HepG2 (cell line): Measurements from ENCODE around the gene CFL1. TPM values are rescaled to one million over a fixed set of nuclear protein-coding genes. Genes with fewer than 3 reads are reported as not detected.

ENCODE experiments used
- ARID5B ChIP-seq: IDR thresholded peaks from 2 replicates; pipeline ENCODE4 v1.4.0; 2020; ENCODE audit warnings: mild to moderate bottlenecking, missing genetic modification reagents
- CENPX ChIP-seq: sonication (generic); formaldehyde crosslinking; IDR thresholded peaks from 2 replicates; pipeline ENCODE4 v1.9.0; 2021; ENCODE audit warnings: mild to moderate bottlenecking, missing genetic modification reagents, moderate library complexity
- HNRNPL ChIP-seq: fragments of 200-400 bp; formaldehyde crosslinking; IDR thresholded peaks from 2 replicates; pipeline ENCODE4 v1.6.1; 2017; ENCODE audit warnings: mild to moderate bottlenecking, low read depth, low read length
- HOXD1 ChIP-seq: sonication (generic); formaldehyde crosslinking; IDR thresholded peaks from 2 replicates; pipeline ENCODE4 v1.5.0; 2020; ENCODE audit warnings: missing genetic modification reagents
- KLF9 ChIP-seq: IDR thresholded peaks from 2 replicates; pipeline ENCODE4 v1.6.1; 2016; ENCODE audit warnings: low read depth
- MTERF4 ChIP-seq: sonication (generic); formaldehyde crosslinking; IDR thresholded peaks from 2 replicates; pipeline ENCODE4 v1.8.0; 2023; ENCODE audit warnings: mild to moderate bottlenecking, missing genetic modification reagents
- NR2C2 ChIP-seq: sonication (generic); formaldehyde crosslinking; IDR thresholded peaks from 2 replicates; pipeline ENCODE4 v1.4.0; 2020; ENCODE audit warnings: missing genetic modification reagents, mild to moderate bottlenecking, moderate library complexity, borderline replicate concordance
- RBM22 ChIP-seq: fragments of 200-400 bp; formaldehyde crosslinking; optimal IDR thresholded peaks from 2 replicates; pipeline ENCODE3; 2017; ENCODE audit warnings: mild to moderate bottlenecking, low read length, moderate library complexity
- RCOR2 ChIP-seq: IDR thresholded peaks from 2 replicates; pipeline ENCODE4 v1.6.1; 2016; ENCODE audit warnings: missing biosample characterization, missing genetic modification reagents
- RNF219 ChIP-seq: sonication (generic); formaldehyde crosslinking; IDR thresholded peaks from 2 replicates; pipeline ENCODE4 v1.5.0; 2020; ENCODE audit warnings: mild to moderate bottlenecking, missing genetic modification reagents
- SP4 ChIP-seq: sonication (generic); formaldehyde crosslinking; IDR thresholded peaks from 2 replicates; pipeline ENCODE4 v1.8.1; 2023; ENCODE audit warnings: mild to moderate bottlenecking, missing genetic modification reagents
- ZBTB1 ChIP-seq: sonication (generic); formaldehyde crosslinking; IDR thresholded peaks from 2 replicates; pipeline ENCODE4 v1.4.0; 2020; ENCODE audit warnings: missing genetic modification reagents, borderline replicate concordance
- ZFYVE20 ChIP-seq: sonication (generic); formaldehyde crosslinking; IDR thresholded peaks from 2 replicates; pipeline ENCODE4 v1.8.0; 2023; ENCODE audit warnings: low read depth, mild to moderate bottlenecking, moderate library complexity, missing genetic modification reagents, borderline replicate concordance
- ZHX2 ChIP-seq, 2 experiments: sonication (generic) in 1 of 2; formaldehyde crosslinking in 1 of 2; IDR thresholded peaks; 2 replicates each; pipeline versions ENCODE4 v1.6.1 to v1.9.0; 2014 to 2022; ENCODE audit warnings: antibody characterized with exemption in 1 of 2, borderline replicate concordance in 1 of 2, inconsistent platforms in 1 of 2, low read depth in 1 of 2, missing genetic modification reagents in 1 of 2
- ZNF337 ChIP-seq: sonication (generic); formaldehyde crosslinking; IDR thresholded peaks from 2 replicates; pipeline ENCODE4 v1.5.1; 2020; ENCODE audit warnings: missing genetic modification reagents, low read depth, mild to moderate bottlenecking, borderline replicate concordance
- polyA plus RNA-seq, 8 experiments: library from polyadenylated mRNA; depleted of rRNA in 3 of 8; stranded (reverse) in 7 of 8; unstranded in 1 of 8; fragments of >200 nt; fragmentation: Illumina TruSeq in 4 of 8; extraction: Trizol in 4 of 8; gene quantifications; 2 replicates each; pipeline versions ENCODE4 v1.2.1 to v1.2.3, GENCODE V29; 2011 to 2016; ENCODE audit warnings: low read depth in 4 of 8, missing spikeins in 1 of 8, mixed read lengths in 1 of 8; ENCODE audit not compliant: insufficient read depth in 1 of 8
- total RNA-seq, 5 experiments: library from RNA; depleted of rRNA; stranded (reverse); fragments of >200 nt; fragmentation: Illumina TruSeq; extraction: Trizol; gene quantifications; 2 replicates each; pipeline ENCODE4 v1.2.3, GENCODE V29; 2016; ENCODE audit warnings: low read depth in 1 of 5

CFL1 gene
- total and polyA plus RNA-seq, 2 of the 13 experiments (the other 11 are each of a cell fraction or from before 2014, with no cell fraction given) = 379 to 383 TPM

- TF ChIP-seq HNRNPL (no peak), NR2C2 (CRISPR knock-in tag) (no peak), RCOR2 (CRISPR knock-in tag) (no peak), KLF9 (CRISPR knock-in tag) (no peak; the same call in 1 of the 2 replicates), ZFYVE20 (CRISPR knock-in tag) (0 out of 2 replicates have a peak, but pooled peaks have one; percentile 47), SP4 (peak; percentile 88), ZNF337 (no peak), HOXD1 (CRISPR knock-in tag) (no peak), ARID5B (CRISPR knock-in tag) (peak; percentile 54; the same call in 1 of the 2 replicates), RNF219 (CRISPR knock-in tag) (no peak), ZBTB1 (CRISPR knock-in tag) (no peak), MTERF4 (CRISPR knock-in tag) (no peak), ZHX2 (IDR thresholded peaks at IDR 0.05; ENCODE audit: low read depth) (no peak), ZHX2 (CRISPR knock-in tag; IDR thresholded peaks at IDR 0.05; ENCODE audit: borderline replicate concordance) (no peak), RBM22 (no peak), CENPX (CRISPR knock-in tag) (no peak)
These were observed 42.3 kb upstream of the CFL1 start, which contains the start of gene FOSL1 (continued) for GRCh38 chr11:65900125-65900898.
